AG04449 (cell line): Measurements from ENCODE around the gene TJP2.

ENCODE experiments used
- CTCF ChIA-PET: fragments of 350-600 bp; formaldehyde crosslinking; extraction: SDS; loops from one replicate; lab custom pipeline; 2021; ENCODE audit warnings: antibody characterized with exemption; lab: Yijun Ruan, JAX
- POLR2A ChIA-PET: fragments of 400-600, 350-600 bp; formaldehyde crosslinking; extraction: SDS; loops from one replicate; lab custom pipeline; 2020; ENCODE audit warnings: antibody characterized with exemption, inconsistent platforms; lab: Yijun Ruan, JAX
- DNase-seq: peaks from one replicate; pipeline ENCODE4 v3.0.0-alpha.2; 2010; ENCODE audit warnings: low read depth, low spot score
- H3K4me3 ChIP-seq: 2 replicates; pipeline ENCODE4 v1.5.1; 2011; ENCODE audit warnings: low read depth, mild to moderate bottlenecking, control low read depth, low read length
- CTCF ChIP-seq: IDR thresholded peaks from one replicate; pipeline ENCODE4 v1.5.1; 2011; ENCODE audit warnings: mild to moderate bottlenecking, moderate library complexity, low read length, control low read depth, inconsistent platforms; ENCODE audit not compliant: insufficient read depth; ENCODE audit errors: missing control alignments

The TJP2 gene

DNA sequence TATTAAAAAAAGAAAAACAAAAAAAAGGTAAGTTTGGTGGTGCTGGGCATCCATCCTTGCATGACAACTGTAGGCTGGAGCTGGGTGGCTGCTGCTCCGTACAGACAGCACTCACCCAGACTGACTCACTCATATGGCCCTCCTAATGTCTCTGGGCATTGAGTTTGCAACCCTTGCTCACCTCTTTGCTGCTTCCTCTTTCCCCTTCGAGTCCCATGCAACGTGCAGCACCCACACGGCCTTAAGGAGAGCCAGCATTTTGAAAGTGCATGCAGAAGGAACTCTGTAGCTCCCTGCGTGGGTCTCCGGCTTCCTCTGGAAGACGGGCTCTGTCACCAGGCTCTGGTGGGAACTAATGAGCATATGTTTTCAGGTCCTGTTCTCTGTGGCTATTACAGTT lies 90.4 kb downstream of the TJP2 start:
- DNase-seq = no peak
- TF ChIP-seq CTCF = no peak
- H3K4me3 ChIP-seq = no peak overlapping the region
- ChIA-PET CTCF (no interaction called here), POLR2A (no interaction called here)

DNA sequence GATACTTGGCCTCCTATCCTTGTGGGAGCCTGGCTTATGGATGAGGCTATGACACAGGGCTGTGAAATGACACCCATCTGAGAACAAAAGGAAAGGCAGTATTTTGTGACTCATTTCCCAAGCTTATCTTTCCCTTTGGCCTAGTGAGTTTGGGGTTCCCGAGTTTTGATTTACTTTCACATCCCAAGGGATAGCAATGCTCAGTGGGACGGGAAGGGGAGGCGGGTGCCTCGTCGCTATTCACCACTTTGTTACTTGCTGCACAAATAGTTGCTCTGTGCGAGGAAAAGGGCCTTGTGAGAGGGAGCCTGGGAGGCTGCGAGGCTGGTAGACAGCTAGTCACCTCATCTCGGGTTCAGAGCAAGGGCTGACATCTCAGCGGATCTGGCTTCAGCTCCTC lies 91.8 kb downstream of the TJP2 start:
- ChIA-PET CTCF (no interaction called here), POLR2A (no interaction called here)
- peak; percentile 5 for DNase-seq
- no peak for TF ChIP-seq CTCF
- no peak overlapping the region for H3K4me3 ChIP-seq

DNA sequence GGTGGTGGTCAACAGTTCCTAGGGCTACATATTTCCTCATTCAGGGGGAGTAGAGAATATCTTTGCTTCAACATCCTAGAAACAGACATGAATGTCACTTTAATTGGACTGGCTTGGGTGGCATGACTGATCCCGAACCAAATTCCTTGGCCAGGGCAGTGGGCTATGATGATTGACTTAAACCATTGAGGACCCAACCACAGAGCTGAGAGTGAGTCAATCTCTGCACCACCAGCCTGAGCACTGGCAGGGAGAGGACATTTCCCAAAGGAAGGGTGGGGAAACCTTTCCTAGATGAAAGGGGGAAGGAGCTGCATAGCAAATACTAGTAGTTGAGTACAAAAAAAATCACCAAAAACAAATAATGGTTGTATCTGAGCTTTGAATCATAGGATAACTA lies 98.1 kb downstream of the TJP2 start:
- no peak overlapping the region for H3K4me3 ChIP-seq
- no peak for DNase-seq
- ChIA-PET POLR2A (no interaction called here), CTCF (no interaction called here)
- TF ChIP-seq CTCF = no peak

DNA sequence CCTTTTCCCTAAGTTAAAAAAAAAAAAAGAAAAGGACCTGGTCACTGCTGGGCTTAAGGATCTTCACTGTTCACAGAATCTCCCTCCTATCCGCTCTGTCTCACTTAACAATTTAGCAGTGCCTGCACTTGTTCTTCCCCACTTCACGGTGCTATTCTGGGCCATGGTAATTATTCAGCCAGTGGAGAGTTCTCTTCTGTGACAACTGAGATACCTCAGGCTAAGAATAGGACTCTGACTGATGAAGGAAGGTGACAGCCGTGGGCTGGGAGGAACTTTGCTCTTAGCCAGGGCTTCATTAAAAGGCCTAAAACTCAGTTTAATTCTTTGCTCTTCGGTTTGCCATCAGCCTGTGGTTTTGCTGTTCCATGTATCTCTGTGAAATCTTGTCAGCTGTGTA lies 99.1 kb downstream of the TJP2 start:
- no peak for DNase-seq
- no peak overlapping the region for H3K4me3 ChIP-seq
- no peak for TF ChIP-seq CTCF
- ChIA-PET POLR2A (no interaction called here), CTCF (no interaction called here)

GRCh38 chr9:69276775-69277174 lies 102.7 kb downstream of the TJP2 start:
- ChIA-PET CTCF (no interaction called here), POLR2A (no interaction called here)
- no peak for DNase-seq
- no peak for TF ChIP-seq CTCF
- H3K4me3 ChIP-seq = no peak overlapping the region

GRCh38 chr9:69279084-69279731 lies 105.1 kb downstream of the TJP2 start:
- H3K4me3 ChIP-seq = no peak overlapping the region
- CTCF ChIA-PET = no interaction called here
- no peak for TF ChIP-seq CTCF
- POLR2A ChIA-PET = no interaction called here
- no peak for DNase-seq
